ENCODE data around the gene ARR3.
"Not testable (repeated sequence)": the region's sequence is repeated elsewhere in the genome, so short reads cannot be mapped to it uniquely, and the experiment has no call there.

Gene ARR3

GRCh38 chrX:70255452-70255851 lies 12.7 kb upstream of the ARR3 start:
- Histone ChIP-seq H3K36me3 (ENCODE audit: insufficient read depth, insufficient read length, low read length) (no peaks in the 10 kb centered on the region), H3K4me1 (ENCODE audit: insufficient read depth, insufficient read length) (no peaks in the 10 kb centered on the region), H3K9me3 (ENCODE audit: insufficient read depth, low read length) (no peaks in the 10 kb centered on the region), H3K9ac (ENCODE audit: insufficient read length, low read depth) (no peak overlapping the region), H3K4me3 (ENCODE audit: insufficient read length, low read depth) (no peak overlapping the region), H3K27me3 (ENCODE audit: insufficient read depth, insufficient read length) (no peaks in the 10 kb centered on the region)
- DNase-seq (ENCODE audit: low read depth, low spot score) = no peak
- TF ChIP-seq ZNF274 (IDR thresholded peaks at IDR 0.05; ENCODE audit: low read depth, low read length) (no peak), YY1 (IDR thresholded peaks at IDR 0.05; ENCODE audit: insufficient read depth, insufficient read length) (no peak), SUZ12 (IDR thresholded peaks at IDR 0.05; ENCODE audit: extremely low read depth, insufficient read depth, insufficient read length) (no peak)

GRCh38 chrX:70257423-70258288 lies 10.5 kb upstream of the ARR3 start:
- DNase-seq (ENCODE audit: low read depth, low spot score) = no peak
- Histone ChIP-seq H3K36me3 (ENCODE audit: insufficient read depth, insufficient read length, low read length) (no peaks in the 10 kb centered on the region), H3K27me3 (ENCODE audit: insufficient read depth, insufficient read length) (no peaks in the 10 kb centered on the region), H3K4me1 (ENCODE audit: insufficient read depth, insufficient read length) (no peaks in the 10 kb centered on the region), H3K9me3 (ENCODE audit: insufficient read depth, low read length) (no peaks in the 10 kb centered on the region), H3K9ac (ENCODE audit: insufficient read length, low read depth) (no peak overlapping the region), H3K4me3 (ENCODE audit: insufficient read length, low read depth) (no peak overlapping the region)
- TF ChIP-seq SUZ12 (IDR thresholded peaks at IDR 0.05; ENCODE audit: extremely low read depth, insufficient read depth, insufficient read length) (no peak), ZNF274 (IDR thresholded peaks at IDR 0.05; ENCODE audit: low read depth, low read length) (no peak), YY1 (IDR thresholded peaks at IDR 0.05; ENCODE audit: insufficient read depth, insufficient read length) (no peak)

GRCh38 chrX:70260104-70260503 lies 8.0 kb upstream of the ARR3 start, which contains the start of gene P2RY4:
Gene P2RY4, minus strand, starts transcription at chrX:70260204. Its CDS starts 580 bp downstream, at chrX:70259624.
- TF ChIP-seq ZNF274 (IDR thresholded peaks at IDR 0.05; ENCODE audit: low read depth, low read length) (no peak), SUZ12 (IDR thresholded peaks at IDR 0.05; ENCODE audit: extremely low read depth, insufficient read depth, insufficient read length) (no peak), YY1 (IDR thresholded peaks at IDR 0.05; ENCODE audit: insufficient read depth, insufficient read length) (no peak)
- no peaks in the 10 kb centered on the region for H3K4me1 ChIP-seq (ENCODE audit: insufficient read depth, insufficient read length)
- H3K9me3 ChIP-seq (ENCODE audit: insufficient read depth, low read length) = no peaks in the 10 kb centered on the region
- H3K9ac ChIP-seq (ENCODE audit: insufficient read length, low read depth) = no peak within 1 kb of the TSS
- no peak within 1 kb of the TSS for H3K4me3 ChIP-seq (ENCODE audit: insufficient read length, low read depth)
- H3K27me3 ChIP-seq (ENCODE audit: insufficient read depth, insufficient read length) = no peaks in the 10 kb centered on the region
- no peaks in the 10 kb centered on the region for H3K36me3 ChIP-seq (ENCODE audit: insufficient read depth, insufficient read length, low read length)
- DNase-seq (ENCODE audit: low read depth, low spot score) = no peak

- no peak overlapping the region for H3K4me3 ChIP-seq (ENCODE audit: insufficient read length, low read depth)
- no peaks in the 10 kb centered on the region for H3K36me3 ChIP-seq (ENCODE audit: insufficient read depth, insufficient read length, low read length)
- TF ChIP-seq SUZ12 (IDR thresholded peaks at IDR 0.05; ENCODE audit: extremely low read depth, insufficient read depth, insufficient read length) (no peak), ZNF274 (IDR thresholded peaks at IDR 0.05; ENCODE audit: low read depth, low read length) (no peak), YY1 (IDR thresholded peaks at IDR 0.05; ENCODE audit: insufficient read depth, insufficient read length) (no peak)
- no peaks in the 10 kb centered on the region for H3K4me1 ChIP-seq (ENCODE audit: insufficient read depth, insufficient read length)
- no peaks in the 10 kb centered on the region for H3K9me3 ChIP-seq (ENCODE audit: insufficient read depth, low read length)
- peak overlapping the region; percentile 25 for H3K9ac ChIP-seq (ENCODE audit: insufficient read length, low read depth)
- H3K27me3 ChIP-seq (ENCODE audit: insufficient read depth, insufficient read length) = no peaks in the 10 kb centered on the region
- DNase-seq (ENCODE audit: low read depth, low spot score) = peak; percentile 57
These were observed 5.1 kb upstream of the ARR3 start for GRCh38 chrX:70262952-70263567.

GRCh38 chrX:70264784-70265183 lies 3.4 kb upstream of the ARR3 start:
- Histone ChIP-seq H3K36me3 (ENCODE audit: insufficient read depth, insufficient read length, low read length) (no peaks in the 10 kb centered on the region), H3K9me3 (ENCODE audit: insufficient read depth, low read length) (no peaks in the 10 kb centered on the region), H3K9ac (ENCODE audit: insufficient read length, low read depth) (no peak overlapping the region), H3K27me3 (ENCODE audit: insufficient read depth, insufficient read length) (no peaks in the 10 kb centered on the region), H3K4me1 (ENCODE audit: insufficient read depth, insufficient read length) (no peaks in the 10 kb centered on the region), H3K4me3 (ENCODE audit: insufficient read length, low read depth) (no peak overlapping the region)
- DNase-seq (ENCODE audit: low read depth, low spot score) = no peak
- TF ChIP-seq SUZ12 (IDR thresholded peaks at IDR 0.05; ENCODE audit: extremely low read depth, insufficient read depth, insufficient read length) (no peak), ZNF274 (IDR thresholded peaks at IDR 0.05; ENCODE audit: low read depth, low read length) (no peak), YY1 (IDR thresholded peaks at IDR 0.05; ENCODE audit: insufficient read depth, insufficient read length) (no peak)

- H3K27me3 ChIP-seq (ENCODE audit: insufficient read depth, insufficient read length); DNase-seq (ENCODE audit: low read depth, low spot score); H3K4me3 ChIP-seq (ENCODE audit: insufficient read length, low read depth); H3K4me1 ChIP-seq (ENCODE audit: insufficient read depth, insufficient read length); H3K9me3 ChIP-seq (ENCODE audit: insufficient read depth, low read length); H3K9ac ChIP-seq (ENCODE audit: insufficient read length, low read depth); H3K36me3 ChIP-seq (ENCODE audit: insufficient read depth, insufficient read length, low read length): not testable (repeated sequence)
These were observed 5.9 kb downstream of the ARR3 start for GRCh38 chrX:70274029-70274428.

GRCh38 chrX:70279081-70279480 lies 10.9 kb downstream of the ARR3 start:
- no peaks in the 10 kb centered on the region for H3K27me3 ChIP-seq (ENCODE audit: insufficient read depth, insufficient read length)
- no peaks in the 10 kb centered on the region for H3K4me1 ChIP-seq (ENCODE audit: insufficient read depth, insufficient read length)
- no peak for DNase-seq (ENCODE audit: low read depth, low spot score)
- H3K36me3 ChIP-seq (ENCODE audit: insufficient read depth, insufficient read length, low read length) = peaks cover 14% of the 10 kb centered on the region
- no peaks in the 10 kb centered on the region for H3K9me3 ChIP-seq (ENCODE audit: insufficient read depth, low read length)
- H3K9ac ChIP-seq (ENCODE audit: insufficient read length, low read depth) = no peak overlapping the region
- TF ChIP-seq YY1 (IDR thresholded peaks at IDR 0.05; ENCODE audit: insufficient read depth, insufficient read length) (no peak), SUZ12 (IDR thresholded peaks at IDR 0.05; ENCODE audit: extremely low read depth, insufficient read depth, insufficient read length) (no peak), ZNF274 (IDR thresholded peaks at IDR 0.05; ENCODE audit: low read depth, low read length) (no peak)
- H3K4me3 ChIP-seq (ENCODE audit: insufficient read length, low read depth) = no peak overlapping the region
